SK-N-SH treated with all-trans-retinoic acid at 6 μM for 48 hours (cell line): ENCODE results near the gene ANXA3.

Experiments
- ATAC-seq: fragments of 200-7000 bp; cut with Tn5 transposase; 3 replicates; pipeline ENCODE4 v1.9.1; 2020; ENCODE audit warnings: mild to moderate bottlenecking, moderate library complexity
- ARNTL ChIP-seq: fragments of 450-650 bp; formaldehyde crosslinking; IDR thresholded peaks from 2 replicates; pipeline ENCODE4 v1.5.0; 2020; ENCODE audit warnings: low read depth, mild to moderate bottlenecking, moderate library complexity, borderline replicate concordance
- BACH2 ChIP-seq: fragments of 250-450 bp; sonication (Bioruptor Pico); IDR thresholded peaks from 2 replicates; pipeline ENCODE4 v1.9.0; 2021; ENCODE audit warnings: mild to moderate bottlenecking, borderline replicate concordance
- CREB5 ChIP-seq: fragments of 250-450 bp; sonication (Bioruptor Pico); IDR thresholded peaks from 2 replicates; pipeline ENCODE4 v1.5.1; 2020; ENCODE audit warnings: low read depth, mild to moderate bottlenecking, moderate library complexity
- CSDC2 ChIP-seq: fragments of 250-450 bp; sonication (Bioruptor Pico); IDR thresholded peaks from 2 replicates; pipeline ENCODE4 v1.5.0; 2020; ENCODE audit warnings: mild to moderate bottlenecking, moderate library complexity
- CSRNP3 ChIP-seq: fragments of 250-450 bp; sonication (Bioruptor Pico); IDR thresholded peaks from 2 replicates; pipeline ENCODE4 v1.5.1; 2021; ENCODE audit warnings: mild to moderate bottlenecking, moderate library complexity
- ESRRG ChIP-seq: fragments of 250-450 bp; sonication (Bioruptor Pico); IDR thresholded peaks from 2 replicates; pipeline ENCODE4 v1.6.1; 2021; ENCODE audit warnings: mild to moderate bottlenecking
- GLIS3 ChIP-seq: fragments of 250-450 bp; sonication (Bioruptor Pico); IDR thresholded peaks from 2 replicates; pipeline ENCODE4 v1.5.0; 2020; ENCODE audit warnings: mild to moderate bottlenecking, moderate library complexity
- ISL1 ChIP-seq: fragments of 250-450 bp; sonication (Bioruptor Pico); IDR thresholded peaks from 2 replicates; pipeline ENCODE4 v2.1.2; 2022; ENCODE audit warnings: mild to moderate bottlenecking, moderate library complexity
- OSR1 ChIP-seq: fragments of 250-450 bp; sonication (Bioruptor Pico); IDR thresholded peaks from 2 replicates; pipeline ENCODE4 v1.8.0; 2022; ENCODE audit warnings: moderate library complexity, mild to moderate bottlenecking, inconsistent platforms
- PATZ1 ChIP-seq: fragments of 250-450 bp; sonication (Bioruptor Pico); IDR thresholded peaks from 2 replicates; pipeline ENCODE4 v1.8.0; 2020; ENCODE audit warnings: mild to moderate bottlenecking, moderate library complexity, borderline replicate concordance
- POU6F1 ChIP-seq: fragments of 250-450 bp; sonication (Bioruptor Pico); IDR thresholded peaks from 2 replicates; pipeline ENCODE4 v1.8.0; 2021; ENCODE audit warnings: low read depth, mild to moderate bottlenecking, moderate library complexity, borderline replicate concordance
- PPARA ChIP-seq: fragments of 250-450 bp; sonication (Bioruptor Pico); IDR thresholded peaks from 2 replicates; pipeline ENCODE4 v1.5.0; 2020; ENCODE audit warnings: mild to moderate bottlenecking, borderline replicate concordance
- RARB ChIP-seq: fragments of 250-450 bp; sonication (Bioruptor Pico); IDR thresholded peaks from 2 replicates; pipeline ENCODE4 v1.8.0; 2021; ENCODE audit warnings: mild to moderate bottlenecking, moderate library complexity
- SNAI2 ChIP-seq: fragments of 250-450 bp; sonication (Bioruptor Pico); IDR thresholded peaks from 2 replicates; pipeline ENCODE4 v1.5.0; 2020; ENCODE audit warnings: mild to moderate bottlenecking, moderate library complexity
- TCF4 ChIP-seq: fragments of 250-450 bp; sonication (Bioruptor Pico); IDR thresholded peaks from 2 replicates; pipeline ENCODE4 v1.8.0; 2021; ENCODE audit warnings: mild to moderate bottlenecking, moderate library complexity, borderline replicate concordance
- TSHZ2 ChIP-seq: fragments of 250-450 bp; sonication (Bioruptor Pico); IDR thresholded peaks from 2 replicates; pipeline ENCODE4 v1.5.0; 2020; ENCODE audit warnings: mild to moderate bottlenecking, moderate library complexity
- ZFP3 ChIP-seq: fragments of 250-450 bp; sonication (Bioruptor Pico); IDR thresholded peaks from 2 replicates; pipeline ENCODE4 v1.5.0; 2020; ENCODE audit warnings: mild to moderate bottlenecking, moderate library complexity
- ZFP30 ChIP-seq: fragments of 450-650 bp; formaldehyde crosslinking; IDR thresholded peaks from 2 replicates; pipeline ENCODE4 v1.5.0; 2022; ENCODE audit warnings: mild to moderate bottlenecking, moderate library complexity
- ZNF565 ChIP-seq: fragments of 450-650 bp; formaldehyde crosslinking; conservative IDR thresholded peaks from 2 replicates; pipeline ENCODE4 v1.5.0; 2020; ENCODE audit warnings: low read depth, mild to moderate bottlenecking, moderate library complexity
- ZNF70 ChIP-seq: fragments of 450-650 bp; formaldehyde crosslinking; IDR thresholded peaks from 2 replicates; pipeline ENCODE4 v1.5.0; 2020; ENCODE audit warnings: mild to moderate bottlenecking, moderate library complexity
- ZNF8 ChIP-seq: fragments of 450-650 bp; formaldehyde crosslinking; IDR thresholded peaks from 2 replicates; pipeline ENCODE4 v1.5.0; 2020; ENCODE audit warnings: mild to moderate bottlenecking, moderate library complexity

ANXA3 gene

GRCh38 chr4:78525559-78525958 lies 26.0 kb upstream of the ANXA3 start (continued):
- no peak for TF ChIP-seq PATZ1

- ATAC-seq = no peak
- TF ChIP-seq PPARA (CRISPR knock-in tag) (no peak), CSRNP3 (CRISPR knock-in tag) (no peak), TCF4 (no peak), CSDC2 (no peak), SNAI2 (CRISPR knock-in tag) (no peak), CREB5 (CRISPR knock-in tag) (no peak), BACH2 (CRISPR knock-in tag) (no peak), POU6F1 (CRISPR knock-in tag) (no peak), ARNTL (CRISPR knock-in tag) (no peak), RARB (CRISPR knock-in tag) (no peak), ZFP30 (CRISPR knock-in tag) (no peak), ZNF8 (no peak), TSHZ2 (CRISPR knock-in tag) (no peak), ZNF70 (CRISPR knock-in tag) (no peak), ISL1 (no peak), OSR1 (no peak), ZFP3 (CRISPR knock-in tag) (no peak), ESRRG (no peak), ZNF565 (CRISPR knock-in tag) (no peak), GLIS3 (CRISPR knock-in tag) (no peak)
Measured at GRCh38 chr4:78527103-78527502, 24.5 kb upstream of the ANXA3 start.

GRCh38 chr4:78527555-78527954 lies 24.0 kb upstream of the ANXA3 start:
- ATAC-seq = peak; percentile 58
- TF ChIP-seq CSRNP3 (CRISPR knock-in tag) = no peak
- no peak for TF ChIP-seq TSHZ2 (CRISPR knock-in tag)
- TF ChIP-seq SNAI2 (CRISPR knock-in tag) = no peak
- TF ChIP-seq CSDC2 = no peak
- TF ChIP-seq ZFP3 (CRISPR knock-in tag) = no peak
- no peak for TF ChIP-seq ESRRG
- no peak for TF ChIP-seq ZNF565 (CRISPR knock-in tag)
- no peak for TF ChIP-seq PATZ1
- no peak for TF ChIP-seq PPARA (CRISPR knock-in tag)
- no peak for TF ChIP-seq ARNTL (CRISPR knock-in tag)
- TF ChIP-seq TCF4 = no peak
- no peak for TF ChIP-seq CREB5 (CRISPR knock-in tag)
